ENCODE measurements around the gene UPF2.

DNA sequence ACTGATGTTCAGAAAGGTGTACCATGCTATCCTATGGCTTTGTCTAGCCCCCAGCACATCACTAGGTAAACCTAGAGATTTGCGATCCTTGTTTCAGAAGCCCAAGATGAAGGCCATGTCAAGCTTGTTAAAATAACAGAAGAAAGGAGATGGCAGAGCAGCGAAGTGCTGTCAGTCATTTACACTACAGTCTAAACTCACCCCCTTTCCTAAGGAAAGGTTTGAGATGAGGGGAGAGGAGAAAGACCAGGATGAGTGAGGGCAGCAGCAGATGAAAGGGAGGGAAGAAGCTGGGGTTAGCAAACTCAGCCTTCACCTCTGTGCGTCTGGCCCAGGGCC, 144.6 kb downstream of the UPF2 start:
- no peak for TF ChIP-seq CTCF (IDR thresholded peaks at IDR 0.05; ENCODE audit: poor library complexity, severe bottlenecking)
- no peak for TF ChIP-seq REST (IDR thresholded peaks at IDR 0.05; ENCODE audit: borderline replicate concordance)
- TF ChIP-seq POLR2AphosphoS5 (IDR thresholded peaks at IDR 0.05): no peak
- TF ChIP-seq EP300 (conservative IDR thresholded peaks at IDR 0.05; ENCODE audit: poor library complexity, severe bottlenecking): no peak
- no peak for TF ChIP-seq TAF1 (IDR thresholded peaks at IDR 0.05; ENCODE audit: low read depth)
- no peak for TF ChIP-seq EZH2 (IDR thresholded peaks at IDR 0.05; ENCODE audit: borderline replicate concordance, insufficient read depth, low read length, poor library complexity, severe bottlenecking)
- no peak for TF ChIP-seq RAD21 (conservative IDR thresholded peaks at IDR 0.05)
- no peak for TF ChIP-seq SMC3 (conservative IDR thresholded peaks at IDR 0.05; ENCODE audit: poor library complexity)
- no peak for TF ChIP-seq MXI1 (conservative IDR thresholded peaks at IDR 0.05; ENCODE audit: poor library complexity, severe bottlenecking)
